Activated CD4-positive, alpha-beta T cell treated with anti-CD3 and anti-CD28 coated beads, Interleukin-2, Interleukin-6, amounts not matched to agents 100 ng/mL and 50 ng/mL, durations not matched to agents 16 hours and 8 hours (primary cell): Measurements from ENCODE around the gene DPM2.

Source experiments
- DNase-seq: peaks from one replicate; pipeline ENCODE4 v3.0.0-alpha.2; 2020

DPM2 gene, protein sequence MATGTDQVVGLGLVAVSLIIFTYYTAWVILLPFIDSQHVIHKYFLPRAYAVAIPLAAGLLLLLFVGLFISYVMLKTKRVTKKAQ

GRCh38 chr9:127937388-127938297, at the start of gene DPM2:
TSS of gene DPM2 (minus strand) at chr9:127937854. CDS start at chr9:127937820, 34 bp downstream.
- peak; percentile 94 for DNase-seq

GRCh38 chr9:127987103-127987614, 49.5 kb upstream of the DPM2 start:
- no peak for DNase-seq

DNA sequence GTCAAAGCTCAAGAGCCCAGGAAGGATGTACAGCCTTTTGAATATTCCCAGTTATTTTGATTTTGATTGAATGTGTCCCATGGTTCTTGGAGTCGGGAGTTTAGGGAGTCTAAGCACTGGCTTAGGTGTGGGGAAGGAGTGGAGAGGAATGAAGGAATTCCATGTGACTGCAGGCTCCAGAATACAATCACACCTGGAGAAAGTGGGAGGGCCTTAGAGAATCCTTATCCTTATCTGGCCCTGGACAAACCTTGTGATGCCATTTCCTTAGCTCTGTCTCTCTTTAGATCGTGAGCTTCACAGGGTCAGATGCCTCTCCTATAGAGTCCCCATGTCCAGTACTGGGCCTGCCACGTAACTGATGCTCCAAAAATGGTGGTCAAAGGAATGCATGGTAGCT, 47.4 kb upstream of the DPM2 start:
- DNase-seq, result no peak

- no peak for DNase-seq
These were observed 46.2 kb upstream of the DPM2 start for GRCh38 chr9:127983847-127984289.

GRCh38 chr9:127982912-127983311, 45.3 kb upstream of the DPM2 start:
- no peak for DNase-seq

DNA sequence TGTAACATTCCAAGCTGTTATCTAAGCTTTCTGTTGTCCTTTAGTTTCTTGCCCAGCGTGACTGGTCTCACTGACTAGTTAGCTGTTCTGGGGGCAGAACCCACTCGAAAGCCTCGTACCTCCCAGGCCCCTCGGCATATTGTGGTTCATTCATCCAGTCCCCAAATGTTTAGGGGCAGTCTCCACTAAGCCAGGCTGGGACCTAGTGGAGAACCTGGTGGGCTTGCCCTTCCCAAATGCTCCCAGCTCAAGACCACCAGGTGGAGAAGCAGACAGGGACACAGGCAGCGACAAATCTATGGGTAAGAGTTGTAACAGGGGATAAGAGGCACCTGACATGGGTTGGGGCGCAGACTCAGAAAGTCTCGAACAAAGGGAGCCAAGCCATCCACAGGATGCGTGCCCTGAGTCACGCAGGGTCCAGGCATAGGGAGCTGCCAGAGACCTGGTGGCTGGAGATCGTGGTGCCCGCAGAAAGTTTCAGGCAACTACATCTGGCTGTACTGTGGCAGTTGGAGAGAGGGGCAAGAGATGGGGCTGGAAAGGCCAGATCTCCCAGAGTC, 44.0 kb upstream of the DPM2 start:
- DNase-seq, result no peak

DNA sequence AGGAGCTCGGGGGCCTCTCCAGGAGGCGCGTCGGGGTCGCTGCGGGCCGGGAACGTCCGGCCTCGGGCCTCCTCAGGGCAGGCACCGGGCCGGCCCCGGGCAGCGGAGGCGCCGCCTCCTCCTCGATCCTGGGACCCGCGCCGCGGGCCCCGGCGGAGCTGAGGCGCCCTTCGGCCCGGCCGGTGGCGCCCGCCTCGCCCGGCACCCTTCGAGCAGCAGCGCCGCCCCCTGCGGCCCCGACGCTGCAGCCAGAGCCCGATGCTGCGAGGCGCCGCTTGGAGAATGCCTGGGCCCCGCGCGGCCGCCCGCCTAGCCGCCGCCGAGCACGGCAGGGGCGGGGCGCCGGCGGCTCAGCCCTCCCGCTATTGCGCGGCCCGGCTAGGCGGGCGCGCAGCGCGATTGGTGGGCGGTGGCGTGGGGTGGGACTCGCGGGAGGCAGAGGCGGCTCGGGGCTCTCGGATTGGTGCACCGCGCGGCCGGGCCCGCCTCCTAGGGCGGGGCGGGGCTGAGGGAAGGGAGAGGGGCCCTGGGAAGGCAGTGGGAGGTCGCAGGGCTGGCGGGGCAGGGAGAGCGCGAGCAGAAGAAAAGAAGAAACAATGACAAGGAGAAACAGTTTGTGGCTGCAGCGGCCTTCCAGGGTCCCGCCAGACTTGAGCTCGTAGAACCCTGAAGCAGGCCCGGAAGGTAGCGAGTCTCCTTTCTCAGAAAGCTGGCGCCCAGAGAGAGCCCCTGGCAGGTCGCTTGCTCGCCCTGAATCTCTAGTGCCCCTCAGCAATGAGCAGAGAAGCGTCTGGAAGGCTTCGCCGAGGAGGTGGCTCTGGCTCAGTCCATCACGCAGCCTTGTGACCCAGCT, 43.3 kb upstream of the DPM2 start, which contains the start of gene EEIG1:
EEIG1 (minus strand) TSS at position 284 of the 853 bp plus-strand sequence. CDS start 852 bp downstream, outside the sequence.
- peak; percentile 98 for DNase-seq

DNA sequence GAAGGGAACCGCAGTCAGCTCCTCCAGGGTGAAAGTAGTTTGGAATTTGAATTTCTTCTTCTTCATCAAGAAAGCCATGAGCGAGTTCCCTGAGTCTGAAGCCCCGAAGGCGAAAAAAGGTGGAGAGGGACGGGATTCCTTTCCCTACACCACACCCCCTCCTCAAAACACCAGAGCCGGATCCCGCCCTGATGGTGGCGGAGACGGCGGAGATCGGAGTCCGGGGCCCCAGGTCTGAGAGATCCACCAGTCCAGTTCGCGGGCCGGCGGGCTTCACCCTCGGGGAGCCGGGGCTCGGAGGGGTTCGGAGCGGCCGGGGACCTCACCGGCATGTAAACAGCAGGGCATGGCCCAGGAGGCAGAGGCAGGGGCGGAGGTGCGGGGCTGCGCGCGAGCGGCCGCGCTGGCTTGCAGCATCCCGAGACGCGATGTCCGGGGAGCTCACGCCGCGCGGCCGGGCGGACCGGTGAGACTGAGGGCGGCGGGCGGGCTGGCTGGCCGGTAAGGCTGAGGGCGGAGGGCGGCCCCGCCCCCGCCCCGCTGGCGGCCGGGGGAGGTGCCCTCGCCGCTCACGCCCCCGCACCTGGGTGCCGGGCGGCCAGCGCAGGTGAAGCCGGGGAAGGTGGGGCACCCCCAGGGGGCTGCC, 42.5 kb upstream of the DPM2 start:
- DNase-seq, result peak; percentile 55

- DNase-seq, result peak; percentile 35
These were observed 41.8 kb upstream of the DPM2 start for GRCh38 chr9:127979333-127980059.

GRCh38 chr9:127979015-127979332, 41.3 kb upstream of the DPM2 start:
- no peak for DNase-seq

DNA sequence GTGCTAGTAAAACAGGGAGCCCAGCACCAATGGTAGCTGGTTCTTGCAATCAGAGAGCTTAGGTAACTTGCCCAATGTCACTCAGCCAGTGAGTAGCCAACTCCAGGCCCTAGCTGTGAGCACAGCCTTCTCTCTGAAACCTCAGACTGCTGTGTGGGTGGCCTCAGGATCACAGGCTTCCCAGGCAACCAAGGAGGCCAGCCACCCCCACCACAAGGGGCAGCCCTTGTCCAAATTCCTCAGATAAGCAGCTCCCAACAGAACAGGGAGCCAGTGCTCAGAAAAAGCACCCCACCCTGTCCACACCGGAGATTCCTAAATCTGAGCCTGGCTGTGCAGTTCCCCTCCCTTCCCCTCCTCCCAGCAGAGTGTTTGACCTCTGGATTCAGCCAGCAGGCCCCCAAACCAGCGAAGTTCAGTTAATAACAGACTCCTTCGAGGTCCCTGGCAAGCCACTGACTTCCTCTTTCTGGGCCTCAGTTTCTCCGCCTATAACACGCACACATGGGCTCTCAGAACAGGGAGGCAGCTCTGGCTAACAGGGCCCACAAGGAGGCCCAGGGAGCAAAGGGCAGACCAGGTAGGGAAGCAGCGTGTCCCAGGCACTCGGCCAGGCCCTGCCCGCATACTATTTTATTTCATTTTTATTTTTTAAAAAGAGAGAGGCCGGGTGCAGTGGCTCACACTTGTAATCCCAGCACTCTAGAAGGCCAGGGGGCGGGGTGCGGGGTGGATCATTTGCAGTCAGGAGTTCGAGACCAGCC, 40.4 kb upstream of the DPM2 start:
- peak; percentile 54 for DNase-seq

- peak; percentile 47 for DNase-seq
These were observed 39.6 kb upstream of the DPM2 start for GRCh38 chr9:127977009-127977883.

DNA sequence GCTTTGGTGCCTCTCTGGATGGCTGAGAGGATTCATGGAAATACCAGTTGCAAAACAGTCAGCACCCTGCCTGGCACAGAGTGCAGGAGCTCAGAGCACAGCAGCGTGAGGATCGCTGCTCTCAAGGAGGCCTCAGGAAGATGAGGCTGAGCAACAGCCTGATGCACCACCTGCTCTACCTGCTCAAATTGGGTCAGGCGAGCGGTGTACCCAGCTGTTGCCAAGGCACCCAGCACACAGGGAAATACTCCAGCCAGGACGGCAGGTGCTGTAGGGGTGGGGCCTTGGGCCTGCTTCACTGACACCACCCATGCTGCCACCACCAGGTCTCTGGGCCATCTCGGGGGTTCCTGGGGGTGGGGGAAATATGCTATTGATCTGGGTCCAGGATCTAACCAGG, 38.8 kb upstream of the DPM2 start:
- no peak for DNase-seq

DNA sequence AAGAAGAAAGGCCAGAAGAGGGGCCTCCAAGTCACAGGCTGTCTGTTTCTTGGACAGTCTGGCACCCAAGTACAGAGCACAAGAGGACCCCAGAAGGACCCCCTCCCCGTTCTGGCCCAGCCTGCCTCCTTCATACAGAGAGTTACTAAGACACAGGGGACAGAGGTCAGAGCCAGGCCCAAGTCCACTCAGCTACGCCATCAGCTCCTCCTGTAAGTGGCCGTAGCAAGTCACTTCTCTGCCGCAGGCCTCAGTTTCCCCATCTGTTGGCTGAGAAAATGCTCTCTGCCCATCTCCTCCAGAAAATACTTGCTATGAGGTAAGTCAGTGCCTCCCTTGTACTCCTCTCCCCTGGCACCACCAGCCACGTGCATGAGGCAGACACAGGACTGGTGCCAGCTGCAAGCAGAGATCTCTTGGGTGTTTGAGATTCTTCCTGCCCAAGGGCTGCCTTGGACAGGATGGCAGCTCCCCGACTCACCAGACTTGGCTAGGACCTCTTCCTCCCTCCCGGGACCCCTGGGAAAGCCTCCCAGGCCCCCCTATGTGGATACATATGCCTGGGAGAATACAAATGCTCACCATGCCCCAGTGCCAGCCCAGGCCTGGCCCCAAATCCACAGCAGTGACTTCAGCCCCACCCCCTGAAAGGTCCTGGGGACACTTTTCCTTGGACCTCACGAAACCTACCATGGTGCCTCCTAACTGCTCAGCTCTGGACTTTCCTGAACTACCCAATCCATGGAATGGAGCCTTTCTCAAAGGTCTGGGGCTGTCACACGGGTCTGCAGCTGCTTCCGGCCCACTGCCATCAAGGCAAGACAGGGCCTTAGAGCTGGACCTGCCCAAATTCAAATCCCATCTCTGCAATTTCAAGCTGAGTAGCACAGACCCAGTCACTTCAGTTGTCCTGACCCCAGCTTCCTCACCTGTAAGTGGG, 38.0 kb upstream of the DPM2 start:
- no peak for DNase-seq

- no peak for DNase-seq
These were observed 37.2 kb upstream of the DPM2 start for GRCh38 chr9:127974769-127975261.

DNA sequence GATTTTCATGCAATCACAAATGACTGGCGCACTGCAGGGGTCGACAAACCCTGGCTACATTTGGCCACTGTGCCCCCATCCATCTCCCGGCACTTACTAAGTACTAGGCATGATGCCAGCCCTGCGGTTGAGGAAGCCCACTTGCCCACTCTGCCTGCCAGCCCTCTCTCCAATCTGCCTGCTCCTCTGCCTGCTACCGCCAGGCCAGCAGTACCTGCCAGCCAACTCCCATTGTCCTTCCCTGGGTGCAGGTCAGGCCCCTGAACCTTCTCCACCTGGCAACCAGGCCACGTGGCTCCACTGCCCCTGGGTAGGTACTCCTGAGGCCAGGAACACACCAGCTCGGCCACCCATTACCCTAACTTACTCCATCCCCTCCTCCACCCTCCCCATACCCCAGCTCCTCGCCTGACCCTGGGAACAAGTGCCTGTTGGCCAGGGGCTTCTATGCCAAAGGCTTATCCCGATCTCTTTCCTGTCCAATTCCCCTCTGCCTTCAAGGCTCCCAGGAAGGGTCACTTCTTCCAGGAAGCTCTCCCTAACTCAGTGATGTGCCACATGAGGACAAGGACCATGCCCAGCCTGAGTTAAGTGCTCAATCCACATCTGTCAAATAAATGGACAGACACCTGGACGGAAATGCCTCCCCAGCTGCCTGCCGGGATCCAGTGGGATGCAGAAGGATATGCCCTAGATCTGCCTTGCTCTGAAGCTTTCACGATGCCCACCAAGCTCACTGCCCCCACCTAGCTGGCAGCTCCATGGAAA, 36.5 kb upstream of the DPM2 start:
- no peak for DNase-seq

GRCh38 chr9:127973169-127974000, 35.7 kb upstream of the DPM2 start:
- DNase-seq, result no peak
